Central memory CD8-positive, alpha-beta T cell (primary cell): ENCODE measurements around the gene MT1F.

ENCODE experiments used
- ATAC-seq: fragments of 150-1000 bp; cut with Tn5 transposase; replicated peaks from 2 replicates; pipeline ENCODE4 v1.10.0; 2022; ENCODE audit warnings: mild to moderate bottlenecking, moderate FRiP score, moderate number of reproducible peaks; ENCODE audit not compliant: poor library complexity, severe bottlenecking; ENCODE audit errors: extremely low read depth
- DNase-seq, 2 donors: peaks; one replicate each; pipeline ENCODE4 v3.0.0; 2021; ENCODE audit warnings: low spot score in 2 of 2
- H3K27ac Mint-ChIP-seq: one replicate; pipeline ENCODE4 v1.8.0; 2022; ENCODE audit warnings: low read depth, mild to moderate bottlenecking, moderate library complexity, mixed read lengths
- H3K27me3 Mint-ChIP-seq: one replicate; pipeline ENCODE4 v1.8.0; 2022; ENCODE audit warnings: mixed read lengths
- H3K36me3 Mint-ChIP-seq: one replicate; pipeline ENCODE4 v1.8.0; 2022; ENCODE audit warnings: mild to moderate bottlenecking, moderate library complexity, mixed read lengths; ENCODE audit not compliant: insufficient read depth
- H3K4me1 Mint-ChIP-seq: one replicate; pipeline ENCODE4 v1.8.0; 2022; ENCODE audit warnings: mixed read lengths
- H3K4me3 Mint-ChIP-seq: one replicate; pipeline ENCODE4 v1.8.0; 2022; ENCODE audit warnings: mild to moderate bottlenecking, moderate library complexity, mixed read lengths
- H3K9me3 Mint-ChIP-seq: one replicate; pipeline ENCODE4 v1.8.0; 2022; ENCODE audit warnings: mixed read lengths

MT1F gene

DNA sequence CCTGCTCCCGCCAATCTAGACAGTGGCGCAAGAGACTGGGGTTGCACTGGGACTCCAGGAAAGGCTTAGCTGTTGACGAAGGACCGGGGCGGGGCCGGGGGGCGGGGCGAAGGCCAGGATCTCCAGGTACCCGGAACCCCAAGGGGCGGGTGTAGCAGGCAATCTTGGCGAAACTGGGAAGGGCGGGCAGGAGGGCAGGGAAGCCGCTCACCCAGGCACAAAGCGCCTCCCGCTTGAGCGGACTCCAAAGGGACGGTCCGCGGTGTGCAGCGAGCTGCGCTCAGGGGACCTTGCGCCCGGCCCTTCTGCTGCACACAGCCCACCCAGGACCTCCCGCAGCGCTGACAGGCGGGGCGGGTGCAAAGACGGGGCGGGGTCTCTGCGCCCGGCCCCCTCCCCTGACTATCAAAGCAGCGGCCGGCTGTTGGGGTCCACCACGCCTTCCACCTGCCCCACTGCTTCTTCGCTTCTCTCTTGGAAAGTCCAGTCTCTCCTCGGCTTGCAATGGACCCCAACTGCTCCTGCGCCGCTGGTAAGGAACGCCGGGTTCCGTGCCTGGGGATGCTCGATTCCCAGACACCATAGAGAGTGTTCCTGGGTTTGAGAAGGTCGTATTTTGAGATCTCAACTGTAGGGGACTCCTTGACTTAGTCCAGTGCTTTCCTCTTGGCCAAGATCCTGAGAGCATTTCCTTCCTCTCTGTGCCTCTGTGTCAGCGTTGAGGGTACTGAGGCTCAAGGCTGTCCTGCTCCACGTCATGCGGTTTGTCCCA lies at the start of gene MT1F:
Gene MT1F, plus strand, starts transcription at position 405 of the 772 bp plus-strand sequence. Its CDS starts 100 bp downstream, at position 505.
- Mint-ChIP-seq H3K9me3 (no peaks in the 10 kb centered on the region), H3K27ac (peak within 1 kb of the TSS; percentile 95), H3K4me1 (peaks cover 29% of the 10 kb centered on the region), H3K36me3 (peaks cover 3% of the 10 kb centered on the region), H3K4me3 (peak within 1 kb of the TSS; percentile 91), H3K27me3 (no peaks in the 10 kb centered on the region)
- peak; percentile 33 to 38 for DNase-seq
- peak; percentile 68 for ATAC-seq

DNA sequence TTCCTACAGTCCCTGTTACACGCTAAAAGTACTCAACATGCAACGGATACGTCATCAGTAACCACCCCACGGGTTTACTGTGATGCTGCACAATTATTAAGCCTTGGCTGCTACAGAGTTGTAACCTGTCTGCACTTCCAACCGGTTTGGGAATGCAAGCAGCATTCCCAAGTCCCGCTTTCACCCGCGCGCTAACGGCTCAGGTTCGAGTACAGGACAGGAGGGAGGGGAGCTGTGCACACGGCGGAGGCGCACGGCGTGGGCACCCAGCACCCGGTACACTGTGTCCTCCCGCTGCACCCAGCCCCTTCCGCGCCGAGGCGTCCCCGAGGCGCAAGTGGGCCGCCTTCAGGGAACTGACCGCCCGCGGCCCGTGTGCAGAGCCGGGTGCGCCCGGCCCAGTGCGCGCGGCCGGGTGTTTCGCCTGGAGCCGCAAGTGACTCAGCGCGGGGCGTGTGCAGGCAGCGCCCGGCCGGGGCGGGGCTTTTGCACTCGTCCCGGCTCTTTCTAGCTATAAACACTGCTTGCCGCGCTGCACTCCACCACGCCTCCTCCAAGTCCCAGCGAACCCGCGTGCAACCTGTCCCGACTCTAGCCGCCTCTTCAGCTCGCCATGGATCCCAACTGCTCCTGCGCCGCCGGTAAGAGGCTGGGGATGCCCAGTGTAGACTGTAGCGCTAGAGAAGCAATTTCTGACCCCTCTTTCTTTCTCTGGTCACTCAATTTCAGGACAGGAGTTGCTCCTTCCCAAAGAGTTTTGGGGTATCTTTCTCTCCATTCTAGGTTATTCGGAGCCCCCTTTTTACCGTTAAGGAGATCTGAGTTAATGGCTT lies 49.5 kb upstream of the MT1F start, which contains the start of gene MT2A:
Gene MT2A, plus strand, starts transcription at position 542 of the 833 bp plus-strand sequence. Its CDS starts 72 bp downstream, at position 614.
- Mint-ChIP-seq H3K9me3 (no peaks in the 10 kb centered on the region), H3K27me3 (no peaks in the 10 kb centered on the region), H3K27ac (peak within 1 kb of the TSS; percentile 93), H3K4me1 (peaks cover 51% of the 10 kb centered on the region), H3K36me3 (peaks cover 5% of the 10 kb centered on the region), H3K4me3 (peak within 1 kb of the TSS; percentile 98)
- ATAC-seq (peak; percentile 82), DNase-seq (peak; percentile 67 to 77)

DNA sequence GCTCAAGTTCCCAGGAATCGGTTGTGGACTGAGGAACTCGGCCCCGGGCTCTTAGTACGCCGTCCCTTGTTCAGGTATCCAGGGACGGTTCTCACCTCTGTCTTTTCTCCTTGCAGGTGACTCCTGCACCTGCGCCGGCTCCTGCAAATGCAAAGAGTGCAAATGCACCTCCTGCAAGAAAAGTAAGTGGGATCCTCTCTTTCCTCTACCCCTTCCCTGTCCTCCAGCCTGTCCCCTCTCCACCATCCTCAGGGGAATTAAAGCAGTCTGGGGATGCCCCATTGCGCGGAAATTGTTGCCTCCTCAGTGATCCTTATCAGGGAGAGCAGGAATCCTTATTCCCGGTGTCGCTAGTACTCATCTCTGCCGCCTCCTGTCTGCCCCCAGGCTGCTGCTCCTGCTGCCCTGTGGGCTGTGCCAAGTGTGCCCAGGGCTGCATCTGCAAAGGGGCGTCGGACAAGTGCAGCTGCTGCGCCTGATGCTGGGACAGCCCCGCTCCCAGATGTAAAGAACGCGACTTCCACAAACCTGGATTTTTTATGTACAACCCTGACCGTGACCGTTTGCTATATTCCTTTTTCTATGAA lies 48.8 kb upstream of the MT1F start:
- peaks cover 5% of the 10 kb centered on the region for H3K36me3 Mint-ChIP-seq
- H3K9me3 Mint-ChIP-seq: no peaks in the 10 kb centered on the region
- peaks cover 51% of the 10 kb centered on the region for H3K4me1 Mint-ChIP-seq
- H3K4me3 Mint-ChIP-seq: peak overlapping the region; percentile 98
- no peak for DNase-seq
- H3K27me3 Mint-ChIP-seq: no peaks in the 10 kb centered on the region
- no peak for ATAC-seq
- H3K27ac Mint-ChIP-seq: peak overlapping the region; percentile 91

DNA sequence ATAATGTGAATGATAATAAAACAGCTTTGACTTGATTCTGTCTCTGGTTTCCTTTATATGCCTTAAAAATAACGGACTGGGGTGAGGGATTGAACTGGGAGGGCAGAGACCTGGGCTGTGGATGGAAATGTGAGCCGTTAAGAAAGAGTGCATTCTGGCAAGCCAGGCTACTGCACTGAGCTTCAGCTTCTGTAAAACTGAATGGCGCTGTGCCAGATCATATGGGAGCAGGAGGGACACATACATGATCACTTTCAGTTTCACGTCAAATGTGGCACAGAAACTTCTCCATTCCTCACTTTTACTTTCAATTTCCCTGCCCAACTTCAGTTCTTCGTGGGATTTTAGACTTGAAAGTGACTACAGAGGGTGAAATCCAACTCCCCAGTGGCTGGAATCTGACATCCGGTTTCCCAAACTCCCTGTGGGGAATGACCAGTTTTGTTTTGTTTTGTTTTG lies 48.3 kb upstream of the MT1F start:
- H3K27me3 Mint-ChIP-seq: no peaks in the 10 kb centered on the region
- peak; percentile 57 for ATAC-seq
- peak overlapping the region; percentile 91 for H3K27ac Mint-ChIP-seq
- no peaks in the 10 kb centered on the region for H3K9me3 Mint-ChIP-seq
- peaks cover 51% of the 10 kb centered on the region for H3K4me1 Mint-ChIP-seq
- H3K36me3 Mint-ChIP-seq: peaks cover 5% of the 10 kb centered on the region
- H3K4me3 Mint-ChIP-seq: peak overlapping the region; percentile 98
- peak in 1 of 2 donors; percentile 59 for DNase-seq

DNA sequence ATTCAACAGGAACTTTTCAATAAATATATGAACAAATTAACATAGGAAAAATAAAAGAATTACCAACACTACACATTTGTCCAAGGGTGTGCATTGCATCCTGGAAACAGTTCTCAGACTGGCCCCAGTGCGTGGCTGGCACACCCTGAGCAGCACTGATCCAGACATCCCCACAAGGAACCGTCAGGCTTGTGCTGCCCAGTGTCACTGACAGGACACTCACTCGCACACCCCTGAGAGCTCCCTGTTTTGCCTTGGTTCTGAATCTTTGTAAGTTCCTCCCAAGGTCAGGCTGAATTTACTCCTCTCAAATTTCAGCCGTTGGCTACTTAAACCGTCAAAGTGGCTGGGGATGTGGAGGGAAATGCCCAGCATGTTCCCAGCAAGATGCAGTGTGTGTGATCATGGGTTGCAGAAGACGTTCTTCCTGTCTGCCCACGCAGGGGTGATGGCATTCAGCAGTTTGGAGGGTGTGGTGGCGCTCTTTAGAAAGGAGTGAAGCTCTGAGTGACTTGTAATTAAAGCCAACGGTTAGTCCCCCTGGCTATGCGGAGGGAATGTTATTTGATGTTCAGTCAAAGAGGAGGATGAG lies 47.6 kb upstream of the MT1F start:
- H3K36me3 Mint-ChIP-seq: peaks cover 5% of the 10 kb centered on the region
- H3K4me1 Mint-ChIP-seq: peaks cover 51% of the 10 kb centered on the region
- H3K27me3 Mint-ChIP-seq: no peaks in the 10 kb centered on the region
- peak overlapping the region; percentile 91 for H3K27ac Mint-ChIP-seq
- DNase-seq (peak in 1 of 2 donors; percentile 66), ATAC-seq (peak; percentile 66)
- H3K4me3 Mint-ChIP-seq: peak overlapping the region; percentile 98
- H3K9me3 Mint-ChIP-seq: no peaks in the 10 kb centered on the region

DNA sequence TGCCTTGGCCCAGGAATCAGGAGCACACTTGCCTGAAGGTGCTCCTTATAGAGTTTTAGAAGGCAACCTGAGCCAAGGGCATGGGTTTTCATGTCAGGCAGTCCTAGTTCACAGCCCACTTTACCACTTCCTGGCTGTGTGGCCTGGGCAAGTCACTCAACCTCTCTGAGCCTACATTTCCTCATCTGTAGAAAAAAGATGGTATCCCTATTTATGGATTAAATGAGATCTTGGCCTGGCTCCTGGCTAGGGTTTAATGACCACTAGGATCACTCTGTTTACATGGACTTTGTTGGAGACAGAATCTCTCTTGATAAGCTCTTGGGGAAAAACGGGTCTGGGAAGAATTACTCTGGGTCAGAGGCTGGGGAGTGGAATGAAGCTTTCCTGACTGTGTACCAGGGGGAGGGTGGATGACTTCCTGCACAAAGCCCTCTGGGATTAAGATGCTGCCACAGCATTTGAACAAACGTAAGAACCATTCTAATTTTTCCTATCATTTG lies 47.1 kb upstream of the MT1F start:
- peak; percentile 29 for ATAC-seq
- Mint-ChIP-seq H3K27ac (peak overlapping the region; percentile 91), H3K36me3 (peaks cover 5% of the 10 kb centered on the region), H3K27me3 (no peaks in the 10 kb centered on the region), H3K9me3 (no peaks in the 10 kb centered on the region), H3K4me1 (peaks cover 51% of the 10 kb centered on the region), H3K4me3 (peak overlapping the region; percentile 98)
- no peak for DNase-seq

DNA sequence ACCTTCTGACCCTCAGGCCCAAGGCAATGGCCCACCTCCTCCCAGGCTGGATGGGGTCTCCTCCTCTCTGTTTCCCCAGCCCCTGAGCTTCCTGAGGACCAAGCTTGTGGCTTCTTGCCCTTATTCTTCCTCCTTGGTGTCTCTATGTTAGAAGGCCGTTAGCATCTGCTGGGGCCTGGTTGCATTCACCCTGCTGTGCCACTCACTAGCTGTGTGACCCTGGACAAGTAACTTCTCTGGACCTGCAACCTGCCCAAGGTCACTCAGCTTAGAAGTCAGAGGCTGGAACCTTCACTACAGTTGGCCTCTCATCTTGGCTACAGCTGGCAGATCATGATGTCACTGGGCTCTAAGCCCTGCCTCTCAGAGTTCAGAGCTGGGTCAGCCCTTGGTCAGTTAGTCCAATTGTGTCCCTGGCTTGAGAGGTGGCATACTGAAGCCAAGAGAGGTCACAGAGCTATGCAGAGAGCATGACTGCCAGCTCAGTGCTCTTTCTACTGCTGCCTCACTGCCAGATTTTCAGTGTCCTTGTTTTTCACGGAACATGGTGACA lies 46.4 kb upstream of the MT1F start:
- Mint-ChIP-seq H3K27me3 (no peaks in the 10 kb centered on the region), H3K4me3 (peak overlapping the region; percentile 98), H3K36me3 (peaks cover 5% of the 10 kb centered on the region), H3K9me3 (no peaks in the 10 kb centered on the region), H3K27ac (peak overlapping the region; percentile 91), H3K4me1 (peaks cover 46% of the 10 kb centered on the region)
- DNase-seq: no peak
- no peak for ATAC-seq

DNA sequence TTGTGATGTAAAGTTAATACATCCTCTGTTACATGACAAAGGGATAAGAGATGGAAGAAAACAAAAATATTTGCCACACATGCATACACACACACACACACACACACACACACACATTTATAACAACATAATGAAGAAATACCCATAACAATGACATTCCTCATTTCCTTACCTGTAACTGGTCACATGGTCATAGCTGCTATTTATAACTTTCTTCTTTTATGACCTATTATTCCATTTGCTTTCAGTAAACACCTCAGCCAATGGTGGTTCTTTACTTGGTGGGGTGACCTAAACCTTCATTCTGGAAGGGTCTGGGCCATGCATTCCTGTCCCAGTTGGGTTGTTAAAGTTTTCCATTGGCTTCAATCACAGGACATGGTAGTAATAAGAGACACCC lies 44.1 kb upstream of the MT1F start:
- H3K27me3 Mint-ChIP-seq: peaks cover 14% of the 10 kb centered on the region
- no peaks in the 10 kb centered on the region for H3K9me3 Mint-ChIP-seq

DNA sequence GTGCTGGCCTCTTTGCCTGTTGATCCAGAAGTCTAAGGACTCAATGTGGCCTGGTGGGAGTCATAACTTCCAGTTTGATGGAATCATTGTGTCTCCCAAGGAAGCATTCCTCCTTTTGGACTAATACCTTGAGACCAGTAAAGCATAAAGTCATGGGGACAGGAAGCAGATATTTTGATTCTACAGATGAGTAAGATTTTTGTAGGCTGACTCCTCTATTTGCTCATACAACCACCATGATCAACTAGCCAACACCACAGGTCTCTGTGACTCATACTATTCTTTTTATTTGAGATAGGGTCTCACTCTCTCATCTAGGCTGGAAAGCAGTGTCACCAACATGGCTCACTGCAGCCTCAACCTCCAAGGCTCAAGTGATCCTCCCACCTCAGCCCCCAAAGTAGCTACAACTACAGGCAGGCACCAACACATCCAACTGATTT lies 43.2 kb upstream of the MT1F start:
- ATAC-seq (no peak), DNase-seq (no peak)
- H3K27ac Mint-ChIP-seq: no peak overlapping the region
- H3K4me1 Mint-ChIP-seq: peaks cover 18% of the 10 kb centered on the region
- H3K9me3 Mint-ChIP-seq: no peaks in the 10 kb centered on the region
- H3K36me3 Mint-ChIP-seq: no peaks in the 10 kb centered on the region
- H3K27me3 Mint-ChIP-seq: peaks cover 14% of the 10 kb centered on the region
- no peak overlapping the region for H3K4me3 Mint-ChIP-seq

More for the DNA sequence above, 44.1 kb upstream of the MT1F start:
- ATAC-seq (no peak), DNase-seq (no peak)
- peak overlapping the region; percentile 64 for H3K27ac Mint-ChIP-seq
- H3K4me3 Mint-ChIP-seq: no peak overlapping the region
- peaks cover 3% of the 10 kb centered on the region for H3K36me3 Mint-ChIP-seq
- H3K4me1 Mint-ChIP-seq: peaks cover 27% of the 10 kb centered on the region

DNA sequence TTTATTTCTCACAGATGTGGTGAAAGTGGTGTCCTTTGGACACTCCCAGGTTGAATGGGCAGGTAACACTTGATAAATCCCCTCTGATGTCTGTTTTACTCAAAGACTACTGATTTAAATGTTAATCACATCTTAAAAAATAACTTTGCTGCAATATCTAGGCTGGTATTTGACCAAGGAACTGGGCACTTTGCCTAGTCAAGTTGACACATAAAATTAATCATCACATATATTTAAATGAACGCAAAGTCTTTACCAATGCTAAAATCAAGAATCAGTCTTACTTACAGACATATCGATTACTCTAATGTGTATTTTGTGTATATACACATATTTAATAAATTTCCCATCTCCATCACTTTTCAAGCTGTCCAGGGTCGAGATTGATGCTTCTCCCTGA lies 42.4 kb upstream of the MT1F start:
- no peak overlapping the region for H3K27ac Mint-ChIP-seq
- H3K36me3 Mint-ChIP-seq: no peaks in the 10 kb centered on the region
- DNase-seq: no peak
- no peak overlapping the region for H3K4me3 Mint-ChIP-seq
- no peaks in the 10 kb centered on the region for H3K9me3 Mint-ChIP-seq
- peaks cover 12% of the 10 kb centered on the region for H3K4me1 Mint-ChIP-seq
- ATAC-seq: no peak
- peaks cover 14% of the 10 kb centered on the region for H3K27me3 Mint-ChIP-seq

DNA sequence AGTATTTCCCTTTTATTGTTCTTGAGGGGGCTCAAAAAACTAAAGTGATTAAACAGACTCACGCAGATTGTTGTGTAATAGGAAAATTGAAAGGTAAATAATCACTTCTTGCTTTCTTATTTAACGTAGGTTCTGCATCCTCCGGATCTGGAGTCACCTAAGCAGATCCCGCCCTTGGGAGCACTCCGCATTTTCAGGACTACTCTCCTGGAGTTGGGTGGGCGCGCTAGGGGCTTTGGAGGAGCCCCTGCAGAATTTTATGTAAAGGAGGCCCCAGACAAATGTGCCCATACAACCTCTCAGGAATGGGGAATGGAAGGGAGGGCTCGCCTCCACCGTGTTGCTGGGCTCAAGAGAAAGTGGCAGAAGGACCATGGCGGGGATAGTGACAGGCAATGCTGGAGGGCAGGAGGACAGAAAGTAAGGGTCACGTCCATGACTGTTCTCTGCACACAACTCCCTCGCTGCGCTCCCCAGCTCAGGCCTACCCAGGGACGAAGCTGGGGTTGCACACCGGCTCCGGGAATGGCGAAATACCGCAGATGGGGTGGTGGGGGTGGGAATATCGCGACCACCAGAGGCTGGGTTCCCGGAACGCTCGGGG lies 41.0 kb upstream of the MT1F start:
- no peak for ATAC-seq
- DNase-seq: no peak
- Mint-ChIP-seq H3K36me3 (no peaks in the 10 kb centered on the region), H3K4me1 (no peaks in the 10 kb centered on the region), H3K9me3 (no peaks in the 10 kb centered on the region), H3K27me3 (peaks cover 14% of the 10 kb centered on the region), H3K27ac (no peak overlapping the region), H3K4me3 (peak overlapping the region; percentile 44)
